Measurements from ENCODE around the gene SH3BP1.
"Not testable (repeated sequence)": the region's sequence is repeated elsewhere in the genome, so short reads cannot be mapped to it uniquely, and the experiment has no call there.

Gene SH3BP1

GRCh38 chr22:37633625-37634416, 5.6 kb upstream of the SH3BP1 start:
- DNase-seq: peak in 13 of 14 donors; percentile 31 to 86 (median 72)

GRCh38 chr22:37634417-37634924, 5.0 kb upstream of the SH3BP1 start:
- no peak for DNase-seq

GRCh38 chr22:37635157-37635556, 4.3 kb upstream of the SH3BP1 start:
- DNase-seq: no peak

- peak in 3 of 14 donors; percentile 12 to 25 (median 17) for DNase-seq
Observed at GRCh38 chr22:37636186-37636948, 3.1 kb upstream of the SH3BP1 start.

GRCh38 chr22:37636949-37637273, 2.6 kb upstream of the SH3BP1 start:
- DNase-seq: no peak

- DNase-seq: no peak
Observed at GRCh38 chr22:37638391-37639069, 939 bp upstream of the SH3BP1 start.

GRCh38 chr22:37639771-37640590, 512 bp downstream of the SH3BP1 start:
- DNase-seq: peak in 2 of 14 donors; percentile 22 to 27

GRCh38 chr22:37640591-37641560, 1.4 kb downstream of the SH3BP1 start:
- DNase-seq: peak in 1 of 14 donors; percentile 5

- no peak for DNase-seq
Observed at GRCh38 chr22:37641561-37641949, 2.1 kb downstream of the SH3BP1 start.

- peak in 12 of 14 donors; percentile 27 to 83 (median 62) for DNase-seq
Observed at GRCh38 chr22:37643225-37643847, 3.9 kb downstream of the SH3BP1 start.

GRCh38 chr22:37647317-37647716, 7.8 kb downstream of the SH3BP1 start:
- no peak for DNase-seq

GRCh38 chr22:37647928-37648327, 8.5 kb downstream of the SH3BP1 start:
- no peak for DNase-seq

- DNase-seq: no peak
Observed at GRCh38 chr22:37650463-37651136, 11.1 kb downstream of the SH3BP1 start.

- DNase-seq: no peak
Observed at GRCh38 chr22:37654563-37655251, 15.2 kb downstream of the SH3BP1 start.

- no peak for DNase-seq
Observed at GRCh38 chr22:37655252-37655563, 15.7 kb downstream of the SH3BP1 start.

GRCh38 chr22:37656583-37656982, 17.1 kb downstream of the SH3BP1 start:
- DNase-seq: not testable (repeated sequence)

GRCh38 chr22:37657590-37658132, 18.2 kb downstream of the SH3BP1 start:
- peak in 1 of 14 donors; percentile 43 for DNase-seq

GRCh38 chr22:37658133-37659065, 18.9 kb downstream of the SH3BP1 start, which contains the start of gene PDXP:
Gene PDXP (plus strand): TSS chr22:37658723. CDS start chr22:37658783, 60 bp downstream.
- DNase-seq: peak; percentile 88 to 100 (median 96)
